Purkinje cell (primary cell): ENCODE data around the gene PAK3. TPM values are rescaled to one million over a fixed set of nuclear protein-coding genes. Genes with fewer than 3 reads are reported as not detected.

Source experiments
- polyA plus RNA-seq: library from polyadenylated mRNA; unstranded; fragments of >200 nt; fragmentation: Nextera tagmentation; gene quantifications from 2 replicates; pipeline ENCODE4 v1.2.1, GENCODE V29; 2014

Gene PAK3
- 23.9 and 29.5 TPM in 2 replicates for polyA plus RNA-seq

GRCh38 chrX:111095974-111096895 is at the start of gene PAK3:
PAK3 (plus strand) TSS chrX:111096191; CDS start chrX:111123104, 26,913 bp downstream.

GRCh38 chrX:111270339-111270738 is 174.3 kb downstream of the PAK3 start, which contains the start of gene CAPN6:
CAPN6 (minus strand) TSS chrX:111270483; CDS start chrX:111263936, 6,547 bp downstream.

Other genes with a start within 250 kb of the PAK3 start
- gene CAPN6, start 174.3 kb downstream of the PAK3 start, polyA plus RNA-seq: 0.11 and 1.5 TPM in 2 replicates